ENCODE measurements around the gene JUNB. TPM values are rescaled to one million over a fixed set of nuclear protein-coding genes. Genes with fewer than 3 reads are reported as not detected.

JUNB gene
- polyA plus RNA-seq (2013) = 167 TPM

DNA sequence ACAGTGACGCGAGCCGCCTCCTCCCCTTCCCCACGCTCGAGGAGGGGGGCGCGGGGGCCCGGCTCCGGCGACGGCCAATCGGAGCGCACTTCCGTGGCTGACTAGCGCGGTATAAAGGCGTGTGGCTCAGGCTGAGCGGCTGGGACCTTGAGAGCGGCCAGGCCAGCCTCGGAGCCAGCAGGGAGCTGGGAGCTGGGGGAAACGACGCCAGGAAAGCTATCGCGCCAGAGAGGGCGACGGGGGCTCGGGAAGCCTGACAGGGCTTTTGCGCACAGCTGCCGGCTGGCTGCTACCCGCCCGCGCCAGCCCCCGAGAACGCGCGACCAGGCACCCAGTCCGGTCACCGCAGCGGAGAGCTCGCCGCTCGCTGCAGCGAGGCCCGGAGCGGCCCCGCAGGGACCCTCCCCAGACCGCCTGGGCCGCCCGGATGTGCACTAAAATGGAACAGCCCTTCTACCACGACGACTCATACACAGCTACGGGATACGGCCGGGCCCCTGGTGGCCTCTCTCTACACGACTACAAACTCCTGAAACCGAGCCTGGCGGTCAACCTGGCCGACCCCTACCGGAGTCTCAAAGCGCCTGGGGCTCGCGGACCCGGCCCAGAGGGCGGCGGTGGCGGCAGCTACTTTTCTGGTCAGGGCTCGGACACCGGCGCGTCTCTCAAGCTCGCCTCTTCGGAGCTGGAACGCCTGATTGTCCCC is at the start of gene JUNB:
JUNB (plus strand) TSS at position 142 of the 706 bp plus-strand sequence; CDS start at position 428, 286 bp downstream.
- ChIA-PET CTCF (interaction anchor here (0.8 to 15.3 kb wide), 6 partner anchors 22 to 142 kb away, joined by 3 to 612 read pairs (median 3); partner anchors contain the start of genes FARSA, FBXW9 and HOOK2), POLR2A (interaction anchor here (0.6 to 12.0 kb wide), 6 partner anchors 9 to 1048 kb away, joined by 3 to 198 read pairs (median 8); partner anchors contain the start of genes HOOK2 and TRIR)
- Histone ChIP-seq H3K36me3 (ENCODE audit: control insufficient read depth in 4 of 4, insufficient read depth in 4 of 4, low read length in 3 of 4) (no peaks in the 10 kb centered on the region), H3K4me3 (ENCODE audit: control insufficient read depth in 1 of 7, extremely low read depth in 1 of 7, insufficient read depth in 4 of 7, low read depth in 2 of 7, low read length in 6 of 7) (peak within 1 kb of the TSS; percentile 72 to 99 (median 96)), H3K27ac (ENCODE audit: insufficient read depth in 1 of 2, low read depth in 1 of 2, low read length in 2 of 2, poor library complexity in 1 of 2, severe bottlenecking in 2 of 2) (peak within 1 kb of the TSS; percentile 94 to 96), H3K4me1 (ENCODE audit: control extremely low read depth in 1 of 4, control insufficient read depth in 4 of 4, insufficient read depth in 4 of 4, low read length in 3 of 4) (peaks cover 14 to 71% (median 58%) of the 10 kb centered on the region in 4 experiments), H3K27me3 (replicated peaks in 2 of 5; ENCODE audit: control insufficient read depth in 4 of 5, insufficient read depth in 5 of 5, low read length in 4 of 5) (no peaks in the 10 kb centered on the region), H3K9me3 (ENCODE audit: control extremely low read depth in 1 of 5, control insufficient read depth in 4 of 5, insufficient read depth in 2 of 5, low read depth in 1 of 5, low read length in 4 of 5) (no peaks in the 10 kb centered on the region)
- under 1% methylated on average over 56 of the region's 73 CpGs for WGBS (ENCODE audit: insufficient coverage)
- peak; percentile 97 to 98 (median 97) for DNase-seq

DNA sequence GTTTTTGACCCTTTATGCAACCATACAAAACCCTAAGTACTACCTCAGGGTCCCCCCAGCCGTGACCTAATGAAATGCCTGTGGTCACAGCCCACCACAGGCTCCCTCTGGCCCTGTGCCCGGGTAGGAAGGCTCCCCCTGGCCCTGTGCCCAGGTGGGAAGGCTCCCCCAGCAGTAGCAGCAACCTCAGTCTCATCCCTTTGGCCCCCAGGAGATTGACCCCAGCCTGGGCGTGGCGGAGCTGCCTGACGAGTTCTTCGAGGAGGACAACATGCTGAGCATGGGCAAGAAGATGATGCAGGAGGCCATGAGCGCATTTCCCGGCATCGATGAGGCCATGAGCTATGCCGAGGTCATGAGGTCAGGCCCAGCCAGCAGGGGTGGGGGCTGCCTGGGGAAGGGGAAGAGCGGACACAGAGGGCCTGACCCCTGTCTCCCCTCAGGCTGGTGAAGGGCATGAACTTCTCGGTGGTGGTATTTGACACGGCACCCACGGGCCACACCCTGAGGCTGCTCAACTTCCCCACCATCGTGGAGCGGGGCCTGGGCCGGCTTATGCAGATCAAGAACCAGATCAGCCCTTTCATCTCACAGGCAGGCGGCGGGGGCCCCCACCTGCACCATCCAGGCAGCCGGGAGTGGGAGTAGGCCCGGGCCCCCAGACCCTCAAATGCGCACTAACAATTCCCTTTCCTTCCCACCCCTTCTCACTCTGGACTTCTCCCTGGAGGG is 46.0 kb upstream of the JUNB start:
- POLR2A ChIA-PET = no interaction called here
- Histone ChIP-seq H3K27ac (ENCODE audit: insufficient read depth in 1 of 2, low read depth in 1 of 2, low read length in 2 of 2, poor library complexity in 1 of 2, severe bottlenecking in 2 of 2) (no peak overlapping the region), H3K4me1 (ENCODE audit: control extremely low read depth in 1 of 4, control insufficient read depth in 4 of 4, insufficient read depth in 4 of 4, low read length in 3 of 4) (peaks cover 0 to 9% (median 3%) of the 10 kb centered on the region in 4 experiments), H3K9me3 (ENCODE audit: control extremely low read depth in 1 of 5, control insufficient read depth in 4 of 5, insufficient read depth in 2 of 5, low read depth in 1 of 5, low read length in 4 of 5) (peaks cover 0 to 14% (median 10%) of the 10 kb centered on the region in 5 experiments), H3K36me3 (ENCODE audit: control insufficient read depth in 4 of 4, insufficient read depth in 4 of 4, low read length in 3 of 4) (peaks cover 10 to 52% (median 40%) of the 10 kb centered on the region in 4 experiments), H3K27me3 (replicated peaks in 2 of 5; ENCODE audit: control insufficient read depth in 4 of 5, insufficient read depth in 5 of 5, low read length in 4 of 5) (peaks cover 0 to 9% (median 1%) of the 10 kb centered on the region in 5 experiments), H3K4me3 (ENCODE audit: control insufficient read depth in 1 of 7, extremely low read depth in 1 of 7, insufficient read depth in 4 of 7, low read depth in 2 of 7, low read length in 6 of 7) (no peak overlapping the region)
- no peak for DNase-seq
- WGBS (ENCODE audit: insufficient coverage) = 88% methylated on average over 16 of the region's 22 CpGs
- CTCF ChIA-PET = interaction anchor here (39.0 to 43.3 kb wide), 2 partner anchors 15 to 16 kb away, joined by 776 read pairs; partner anchors contain the start of genes BEST2, GET3, HOOK2 and TNPO2

DNA sequence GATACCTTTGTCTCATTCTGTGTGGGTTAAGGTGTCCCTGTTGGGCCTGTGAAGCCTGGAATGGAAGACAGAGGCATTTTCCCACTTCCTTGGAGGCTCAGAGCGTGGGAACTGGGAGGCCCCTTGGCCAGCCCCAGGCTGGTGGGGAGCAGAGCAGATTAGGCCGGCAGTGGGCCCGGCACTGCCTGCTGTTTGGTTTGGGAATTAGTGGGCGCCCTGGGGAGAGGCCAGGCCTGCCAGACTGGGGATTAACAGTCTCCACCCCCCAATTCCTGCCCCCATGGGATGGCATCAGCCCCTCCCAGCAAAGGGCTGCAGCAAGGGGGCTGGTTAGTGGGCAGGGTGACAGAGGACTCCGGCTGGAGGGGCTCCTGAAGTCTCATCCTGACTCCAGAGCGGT is 42.8 kb upstream of the JUNB start:
- WGBS (ENCODE audit: insufficient coverage) = 88% methylated on average over 5 of the region's 6 CpGs
- CTCF ChIA-PET = interaction anchor here (39.0 to 43.3 kb wide), 2 partner anchors 12 to 19 kb away, joined by 776 read pairs; partner anchors contain the start of genes BEST2, GET3, HOOK2 and TNPO2

DNA sequence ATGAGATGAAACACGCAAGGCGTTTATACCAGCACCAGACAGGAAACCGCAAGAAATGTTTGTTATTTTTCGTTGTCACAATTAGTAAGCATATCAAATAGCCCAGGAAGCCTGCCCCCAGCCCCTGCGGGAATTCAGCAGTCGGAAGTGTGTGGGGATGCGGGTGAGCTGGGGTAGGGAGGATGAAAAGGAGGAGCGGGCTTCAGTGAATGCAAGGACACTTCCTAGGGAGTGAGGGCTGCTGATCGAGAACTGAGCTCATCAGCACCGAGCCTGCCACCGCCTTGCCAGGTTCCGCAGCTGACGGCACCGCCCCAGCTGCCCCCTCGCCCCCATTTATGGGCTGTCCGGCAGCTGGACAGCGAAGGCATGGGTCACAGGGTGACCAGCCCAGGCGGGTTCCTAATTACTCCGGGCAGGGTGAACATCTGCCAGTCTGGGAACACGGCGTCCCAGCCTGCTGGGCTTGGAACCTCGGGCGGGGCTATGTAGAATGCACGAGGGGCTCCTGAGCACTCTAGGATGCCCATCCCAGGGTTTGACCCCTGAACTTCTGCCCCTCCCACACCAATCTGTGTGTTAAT is 41.3 kb upstream of the JUNB start:
- H3K4me3 ChIP-seq (ENCODE audit: control insufficient read depth in 1 of 7, extremely low read depth in 1 of 7, insufficient read depth in 4 of 7, low read depth in 2 of 7, low read length in 6 of 7) = no peak overlapping the region
- POLR2A ChIA-PET = no interaction called here
- H3K4me1 ChIP-seq (ENCODE audit: control extremely low read depth in 1 of 4, control insufficient read depth in 4 of 4, insufficient read depth in 4 of 4, low read length in 3 of 4) = peaks cover 0 to 9% (median 3%) of the 10 kb centered on the region in 4 experiments
- peaks cover 10 to 34% (median 27%) of the 10 kb centered on the region in 4 experiments for H3K36me3 ChIP-seq (ENCODE audit: control insufficient read depth in 4 of 4, insufficient read depth in 4 of 4, low read length in 3 of 4)
- no peak overlapping the region for H3K27ac ChIP-seq (ENCODE audit: insufficient read depth in 1 of 2, low read depth in 1 of 2, low read length in 2 of 2, poor library complexity in 1 of 2, severe bottlenecking in 2 of 2)
- WGBS (ENCODE audit: insufficient coverage) = 45% methylated on average over 24 of the region's 24 CpGs
- CTCF ChIA-PET = interaction anchor here (39.0 to 43.3 kb wide), 2 partner anchors 10 to 21 kb away, joined by 776 read pairs; partner anchors contain the start of genes BEST2, GET3, HOOK2 and TNPO2
- peak in 2 of 3 donors; percentile 33 to 52 for DNase-seq
- peaks cover 0 to 14% (median 10%) of the 10 kb centered on the region in 5 experiments for H3K9me3 ChIP-seq (ENCODE audit: control extremely low read depth in 1 of 5, control insufficient read depth in 4 of 5, insufficient read depth in 2 of 5, low read depth in 1 of 5, low read length in 4 of 5)
- peaks cover 0 to 43% (median 5%) of the 10 kb centered on the region in 5 experiments for H3K27me3 ChIP-seq (replicated peaks in 2 of 5; ENCODE audit: control insufficient read depth in 4 of 5, insufficient read depth in 5 of 5, low read length in 4 of 5)

More for the DNA sequence above, 42.8 kb upstream of the JUNB start:
- no peak overlapping the region for H3K4me3 ChIP-seq (ENCODE audit: control insufficient read depth in 1 of 7, extremely low read depth in 1 of 7, insufficient read depth in 4 of 7, low read depth in 2 of 7, low read length in 6 of 7)
- peaks cover 0 to 34% (median 5%) of the 10 kb centered on the region in 5 experiments for H3K27me3 ChIP-seq (replicated peaks in 2 of 5; ENCODE audit: control insufficient read depth in 4 of 5, insufficient read depth in 5 of 5, low read length in 4 of 5)
- H3K27ac ChIP-seq (ENCODE audit: insufficient read depth in 1 of 2, low read depth in 1 of 2, low read length in 2 of 2, poor library complexity in 1 of 2, severe bottlenecking in 2 of 2) = no peak overlapping the region
- H3K9me3 ChIP-seq (ENCODE audit: control extremely low read depth in 1 of 5, control insufficient read depth in 4 of 5, insufficient read depth in 2 of 5, low read depth in 1 of 5, low read length in 4 of 5) = peaks cover 0 to 14% (median 10%) of the 10 kb centered on the region in 5 experiments
- H3K36me3 ChIP-seq (ENCODE audit: control insufficient read depth in 4 of 4, insufficient read depth in 4 of 4, low read length in 3 of 4) = peaks cover 10 to 41% (median 32%) of the 10 kb centered on the region in 4 experiments
- H3K4me1 ChIP-seq (ENCODE audit: control extremely low read depth in 1 of 4, control insufficient read depth in 4 of 4, insufficient read depth in 4 of 4, low read length in 3 of 4) = peaks cover 0 to 9% (median 3%) of the 10 kb centered on the region in 4 experiments
- POLR2A ChIA-PET = no interaction called here
- DNase-seq = no peak

DNA sequence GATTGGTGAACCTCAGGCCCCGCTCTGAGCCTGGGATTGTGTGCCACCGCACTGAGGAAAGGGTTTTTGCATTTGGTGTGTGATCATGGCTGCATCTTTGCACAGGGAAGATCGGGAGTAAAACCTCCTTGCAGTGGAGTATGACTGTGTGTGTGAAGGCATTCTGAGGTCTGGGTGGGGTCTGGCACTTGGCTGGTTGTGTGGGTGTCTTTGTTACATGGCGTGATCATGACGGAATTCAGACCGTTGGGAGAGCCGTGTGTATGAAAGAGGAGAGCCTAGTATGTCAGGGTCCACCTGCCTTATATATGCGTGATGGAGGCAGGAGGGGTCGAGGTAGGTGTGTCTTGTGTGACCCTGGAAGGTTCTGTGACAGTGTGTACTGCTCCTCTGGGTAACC is 40.4 kb upstream of the JUNB start:
- DNase-seq = no peak
- H3K4me1 ChIP-seq (ENCODE audit: control extremely low read depth in 1 of 4, control insufficient read depth in 4 of 4, insufficient read depth in 4 of 4, low read length in 3 of 4) = peaks cover 0 to 9% (median 3%) of the 10 kb centered on the region in 4 experiments
- 82% methylated on average over 8 of the region's 9 CpGs for WGBS (ENCODE audit: insufficient coverage)
- H3K27me3 ChIP-seq (replicated peaks in 2 of 5; ENCODE audit: control insufficient read depth in 4 of 5, insufficient read depth in 5 of 5, low read length in 4 of 5) = peaks cover 0 to 45% (median 5%) of the 10 kb centered on the region in 5 experiments
- POLR2A ChIA-PET = no interaction called here
- no peak overlapping the region for H3K4me3 ChIP-seq (ENCODE audit: control insufficient read depth in 1 of 7, extremely low read depth in 1 of 7, insufficient read depth in 4 of 7, low read depth in 2 of 7, low read length in 6 of 7)
- H3K36me3 ChIP-seq (ENCODE audit: control insufficient read depth in 4 of 4, insufficient read depth in 4 of 4, low read length in 3 of 4) = peaks cover 7 to 26% (median 20%) of the 10 kb centered on the region in 4 experiments
- H3K27ac ChIP-seq (ENCODE audit: insufficient read depth in 1 of 2, low read depth in 1 of 2, low read length in 2 of 2, poor library complexity in 1 of 2, severe bottlenecking in 2 of 2) = no peak overlapping the region
- CTCF ChIA-PET = interaction anchor here (0.9 to 43.3 kb wide), 3 partner anchors 9 to 22 kb away, joined by 3 to 776 read pairs (median 776); partner anchors contain the start of genes BEST2, GET3, HOOK2 and TNPO2
- peaks cover 0 to 14% (median 10%) of the 10 kb centered on the region in 5 experiments for H3K9me3 ChIP-seq (ENCODE audit: control extremely low read depth in 1 of 5, control insufficient read depth in 4 of 5, insufficient read depth in 2 of 5, low read depth in 1 of 5, low read length in 4 of 5)

DNA sequence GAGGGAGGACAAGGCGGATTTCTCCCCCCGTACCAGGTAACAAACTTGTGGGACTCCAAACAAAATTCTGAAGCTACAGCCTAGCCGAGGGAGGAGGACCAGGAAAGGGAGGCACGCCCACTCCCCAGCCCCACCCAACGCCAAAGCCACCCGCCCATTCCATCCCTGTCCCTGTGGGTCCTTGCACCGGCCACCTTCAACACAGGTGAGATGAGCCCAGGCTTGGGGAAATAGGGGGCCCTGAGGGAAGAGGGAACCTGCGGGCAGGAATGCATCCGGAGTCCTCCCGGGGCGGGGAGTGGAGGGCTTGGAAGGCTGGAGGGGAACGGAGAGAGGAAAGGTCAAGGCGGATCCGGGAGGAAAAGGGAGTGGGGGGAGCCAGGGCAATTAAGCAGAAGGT is 39.7 kb upstream of the JUNB start, which contains the start of gene BEST2:
BEST2 (plus strand) TSS at position 157 of the 400 bp plus-strand sequence. CDS start 802 bp downstream, outside the sequence.
- WGBS (ENCODE audit: insufficient coverage) = 49% methylated on average over 7 of the region's 14 CpGs
- Histone ChIP-seq H3K4me3 (ENCODE audit: control insufficient read depth in 1 of 7, extremely low read depth in 1 of 7, insufficient read depth in 4 of 7, low read depth in 2 of 7, low read length in 6 of 7) (no peak within 1 kb of the TSS), H3K27me3 (replicated peaks in 2 of 5; ENCODE audit: control insufficient read depth in 4 of 5, insufficient read depth in 5 of 5, low read length in 4 of 5) (peaks cover 0 to 45% (median 5%) of the 10 kb centered on the region in 5 experiments), H3K27ac (ENCODE audit: insufficient read depth in 1 of 2, low read depth in 1 of 2, low read length in 2 of 2, poor library complexity in 1 of 2, severe bottlenecking in 2 of 2) (no peak within 1 kb of the TSS), H3K4me1 (ENCODE audit: control extremely low read depth in 1 of 4, control insufficient read depth in 4 of 4, insufficient read depth in 4 of 4, low read length in 3 of 4) (peaks cover 0 to 9% (median 3%) of the 10 kb centered on the region in 4 experiments), H3K9me3 (ENCODE audit: control extremely low read depth in 1 of 5, control insufficient read depth in 4 of 5, insufficient read depth in 2 of 5, low read depth in 1 of 5, low read length in 4 of 5) (peaks cover 0 to 14% (median 10%) of the 10 kb centered on the region in 5 experiments), H3K36me3 (ENCODE audit: control insufficient read depth in 4 of 4, insufficient read depth in 4 of 4, low read length in 3 of 4) (peaks cover 7 to 18% (median 15%) of the 10 kb centered on the region in 4 experiments)
- no peak for DNase-seq
- CTCF ChIA-PET = interaction anchor here (0.6 to 39.0 kb wide), 5 partner anchors 8 to 160 kb away, joined by 3 to 776 read pairs (median 11); partner anchors contain the start of genes GET3, TNPO2 and TRIR
- POLR2A ChIA-PET = interaction anchor here (1.1 kb wide), 1 partner anchor 15 kb away, joined by 3 read pairs; the partner anchor contains the start of gene GET3
